HFFc6 (cell line): Measurements from ENCODE around the gene BOK. TPM values are rescaled to one million over a fixed set of nuclear protein-coding genes. Genes with fewer than 3 reads are reported as not detected.
A peak's percentile ranks its signal among the peaks of the same experiment; 100 is the strongest.

Source experiments
- DNase-seq: peaks from one replicate; pipeline ENCODE4 v3.0.0-alpha.2; 2018
- H3K27ac Mint-ChIP-seq: 2 replicates; pipeline ENCODE4 v1.8.0; 2020; ENCODE audit warnings: mild to moderate bottlenecking, mixed read lengths
- H3K27me3 Mint-ChIP-seq: 2 replicates; pipeline ENCODE4 v1.8.0; 2021; ENCODE audit warnings: mild to moderate bottlenecking, moderate library complexity, mixed read lengths; ENCODE audit not compliant: insufficient read depth
- H3K36me3 Mint-ChIP-seq: 2 replicates; pipeline ENCODE4 v1.8.0; 2021; ENCODE audit warnings: low read depth, mixed read lengths
- H3K4me1 Mint-ChIP-seq: 2 replicates; pipeline ENCODE4 v1.8.0; 2020; ENCODE audit warnings: low read depth, mixed read lengths
- H3K4me3 Mint-ChIP-seq: 2 replicates; pipeline ENCODE4 v1.8.0; 2020; ENCODE audit warnings: mild to moderate bottlenecking, moderate library complexity, mixed read lengths
- H3K9me3 Mint-ChIP-seq: 2 replicates; pipeline ENCODE4 v1.8.0; 2020; ENCODE audit warnings: mild to moderate bottlenecking, mixed read lengths
- total RNA-seq, 6 experiments: library from RNA; stranded (reverse); fragmentation: NEBNext Ultra II Directional; extraction: Animal tissue kit (Norgen Biotek cat#: 25700); gene quantifications; 2 replicates in 1 of 6; 3 replicates in 5 of 6; pipeline ENCODE4 v1.2.3, GENCODE V29; 2021
- TF ChIP-seq, protein P1 (sequence below): fragments of 200-600 bp; sonication (generic); IDR thresholded peaks from 2 replicates; pipeline ENCODE4 v1.5.0; 2021; ENCODE audit warnings: antibody characterized with exemption, mild to moderate bottlenecking

BOK gene
- total RNA-seq, 6 experiments from 2014 or later: 26.3 to 42.4 (median 29.1) TPM

DNA sequence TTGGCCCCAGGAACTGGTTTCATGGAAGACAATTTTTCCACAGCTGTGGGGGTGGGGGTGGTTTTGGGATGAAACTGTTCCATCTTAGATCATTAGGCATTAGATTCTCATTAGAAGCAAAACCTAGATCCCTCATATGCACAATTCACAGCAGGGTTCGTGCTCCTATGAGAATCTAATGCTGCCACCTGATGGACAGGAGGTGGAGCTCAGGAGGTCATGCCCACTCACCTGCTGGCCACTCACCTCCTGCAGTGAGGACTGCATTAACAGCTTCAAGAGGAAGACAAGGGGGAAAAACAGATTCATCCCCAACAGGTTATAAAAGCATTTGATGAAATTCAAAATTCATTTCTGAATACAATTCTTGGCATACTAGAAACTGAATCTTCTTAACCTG lies 39.9 kb downstream of the BOK start:
- TF ChIP-seq, protein P1, sequence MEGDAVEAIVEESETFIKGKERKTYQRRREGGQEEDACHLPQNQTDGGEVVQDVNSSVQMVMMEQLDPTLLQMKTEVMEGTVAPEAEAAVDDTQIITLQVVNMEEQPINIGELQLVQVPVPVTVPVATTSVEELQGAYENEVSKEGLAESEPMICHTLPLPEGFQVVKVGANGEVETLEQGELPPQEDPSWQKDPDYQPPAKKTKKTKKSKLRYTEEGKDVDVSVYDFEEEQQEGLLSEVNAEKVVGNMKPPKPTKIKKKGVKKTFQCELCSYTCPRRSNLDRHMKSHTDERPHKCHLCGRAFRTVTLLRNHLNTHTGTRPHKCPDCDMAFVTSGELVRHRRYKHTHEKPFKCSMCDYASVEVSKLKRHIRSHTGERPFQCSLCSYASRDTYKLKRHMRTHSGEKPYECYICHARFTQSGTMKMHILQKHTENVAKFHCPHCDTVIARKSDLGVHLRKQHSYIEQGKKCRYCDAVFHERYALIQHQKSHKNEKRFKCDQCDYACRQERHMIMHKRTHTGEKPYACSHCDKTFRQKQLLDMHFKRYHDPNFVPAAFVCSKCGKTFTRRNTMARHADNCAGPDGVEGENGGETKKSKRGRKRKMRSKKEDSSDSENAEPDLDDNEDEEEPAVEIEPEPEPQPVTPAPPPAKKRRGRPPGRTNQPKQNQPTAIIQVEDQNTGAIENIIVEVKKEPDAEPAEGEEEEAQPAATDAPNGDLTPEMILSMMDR: peak; percentile 32; the same call in 1 of the 2 replicates
- H3K36me3 Mint-ChIP-seq: peaks cover 28% of the 10 kb centered on the region
- H3K27me3 Mint-ChIP-seq: no peaks in the 10 kb centered on the region
- H3K9me3 Mint-ChIP-seq: no peaks in the 10 kb centered on the region
- H3K4me3 Mint-ChIP-seq: no peak overlapping the region
- H3K27ac Mint-ChIP-seq: peak overlapping the region; percentile 36; the same call in 1 of the 2 replicates
- DNase-seq: no peak
- peaks cover 14% of the 10 kb centered on the region for H3K4me1 Mint-ChIP-seq

DNA sequence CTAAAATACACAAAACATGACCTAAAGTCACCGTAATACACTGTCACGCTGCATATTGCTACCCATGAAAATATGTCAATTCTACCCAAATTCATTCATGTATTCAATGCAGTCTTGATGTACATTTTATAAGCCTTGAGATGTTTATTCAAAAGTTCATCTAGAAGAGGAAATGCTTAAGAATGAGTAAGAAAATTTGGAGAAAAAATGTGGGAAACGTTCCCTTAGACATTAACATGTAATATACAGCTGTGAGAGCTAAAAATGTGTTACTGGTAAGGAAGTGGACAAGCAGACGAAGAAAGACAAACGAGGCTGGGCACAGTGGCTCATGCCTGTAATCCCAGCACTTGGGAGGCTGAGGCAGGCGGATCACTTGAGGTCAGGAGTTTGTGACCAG lies 41.1 kb downstream of the BOK start:
- H3K9me3 Mint-ChIP-seq: no peaks in the 10 kb centered on the region
- H3K36me3 Mint-ChIP-seq: peaks cover 25% of the 10 kb centered on the region
- peaks cover 14% of the 10 kb centered on the region for H3K4me1 Mint-ChIP-seq
- TF ChIP-seq, protein P1: no peak
- no peaks in the 10 kb centered on the region for H3K27me3 Mint-ChIP-seq
- no peak overlapping the region for H3K27ac Mint-ChIP-seq
- DNase-seq: no peak
- no peak overlapping the region for H3K4me3 Mint-ChIP-seq

DNA sequence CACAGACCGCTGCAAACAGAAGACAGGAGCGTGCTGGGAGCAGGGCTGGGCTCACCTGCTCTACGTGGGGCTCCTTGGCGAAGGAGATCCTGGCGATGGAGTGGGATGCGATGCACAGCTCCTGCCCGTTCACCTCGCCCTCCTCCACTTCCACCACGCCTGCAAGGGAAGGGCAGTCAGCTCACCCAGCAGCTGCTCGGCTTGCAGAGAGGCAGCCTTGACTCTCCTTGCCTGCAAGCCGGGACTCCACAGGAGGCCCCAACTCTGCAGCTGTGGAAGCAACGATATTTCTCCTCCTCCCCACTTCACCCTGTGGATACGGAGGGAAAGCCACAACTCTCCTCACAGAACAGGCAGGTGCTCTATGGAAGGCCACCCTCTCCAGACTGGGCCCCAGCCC lies 43.3 kb downstream of the BOK start:
- TF ChIP-seq, protein P1: no peak
- peaks cover 14% of the 10 kb centered on the region for H3K4me1 Mint-ChIP-seq
- H3K36me3 Mint-ChIP-seq: peaks cover 25% of the 10 kb centered on the region
- H3K27me3 Mint-ChIP-seq: no peaks in the 10 kb centered on the region
- H3K27ac Mint-ChIP-seq: no peak overlapping the region
- no peak for DNase-seq
- H3K9me3 Mint-ChIP-seq: no peaks in the 10 kb centered on the region
- no peak overlapping the region for H3K4me3 Mint-ChIP-seq

DNA sequence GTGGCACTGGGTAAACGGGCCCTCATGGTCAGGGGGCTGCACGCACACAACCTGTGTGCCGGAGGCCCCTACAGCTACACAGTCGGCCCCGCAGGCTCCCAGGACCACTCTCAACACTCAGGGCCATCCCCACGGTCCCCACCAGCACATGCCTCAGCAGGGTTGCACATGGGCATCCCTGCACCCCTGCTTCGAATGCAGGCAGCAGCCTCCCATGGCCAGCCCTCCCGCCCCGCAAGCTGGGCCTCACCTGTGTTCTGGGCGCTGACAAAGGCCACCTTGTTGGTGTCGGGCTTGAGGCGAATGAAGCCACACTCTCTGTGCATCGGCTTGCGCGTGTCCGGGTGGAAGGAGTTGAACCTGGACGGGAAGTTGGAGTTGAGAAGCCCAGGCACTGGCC lies 44.2 kb downstream of the BOK start:
- no peak overlapping the region for H3K27ac Mint-ChIP-seq
- H3K4me3 Mint-ChIP-seq: no peak overlapping the region
- TF ChIP-seq, protein P1: no peak
- no peak for DNase-seq
- H3K36me3 Mint-ChIP-seq: peaks cover 25% of the 10 kb centered on the region
- peaks cover 14% of the 10 kb centered on the region for H3K4me1 Mint-ChIP-seq
- H3K27me3 Mint-ChIP-seq: no peaks in the 10 kb centered on the region
- no peaks in the 10 kb centered on the region for H3K9me3 Mint-ChIP-seq

- H3K9me3 Mint-ChIP-seq: no peaks in the 10 kb centered on the region
- H3K27ac Mint-ChIP-seq: no peak overlapping the region
- H3K36me3 Mint-ChIP-seq: peaks cover 25% of the 10 kb centered on the region
- TF ChIP-seq, protein P1: no peak
- H3K27me3 Mint-ChIP-seq: no peaks in the 10 kb centered on the region
- H3K4me1 Mint-ChIP-seq: peaks cover 19% of the 10 kb centered on the region
- no peak for DNase-seq
- H3K4me3 Mint-ChIP-seq: no peak overlapping the region
Observed at GRCh38 chr2:241603686-241604085, 45.1 kb downstream of the BOK start.

GRCh38 chr2:241606186-241606585 lies 47.6 kb downstream of the BOK start:
- peaks cover 2% of the 10 kb centered on the region; the same call in 1 of the 2 replicates for H3K27me3 Mint-ChIP-seq
- H3K4me1 Mint-ChIP-seq: peaks cover 17% of the 10 kb centered on the region
- H3K27ac Mint-ChIP-seq: no peak overlapping the region
- peaks cover 8% of the 10 kb centered on the region; the same call in 1 of the 2 replicates for H3K36me3 Mint-ChIP-seq
- TF ChIP-seq, protein P1: no peak
- DNase-seq: no peak
- H3K9me3 Mint-ChIP-seq: no peaks in the 10 kb centered on the region
- no peak overlapping the region for H3K4me3 Mint-ChIP-seq
